GM19043 (cell line): ENCODE data around the gene ZBTB42.
A peak's percentile ranks its signal among the peaks of the same experiment; 100 is the strongest.

Experiments
- ATAC-seq: cut with Tn5 transposase; IDR thresholded peaks from one replicate; pipeline ENCODE4 v1.9.1; 2021; ENCODE audit warnings: low read depth; ENCODE audit not compliant: unreplicated experiment

ZBTB42 gene

GRCh38 chr14:104800771-104801519 lies at the start of gene ZBTB42:
TSS of gene ZBTB42 (plus strand) at chr14:104801101. CDS start at chr14:104801198, 97 bp downstream.
- no peak for ATAC-seq

GRCh38 chr14:104751539-104752422 lies 49.1 kb upstream of the ZBTB42 start:
- ATAC-seq: no peak

GRCh38 chr14:104752423-104752734 lies 48.5 kb upstream of the ZBTB42 start:
- ATAC-seq: peak; percentile 84

- peak; percentile 92 for ATAC-seq
Observed at GRCh38 chr14:104752735-104753527, 48.0 kb upstream of the ZBTB42 start, which contains the start of gene SIVA1. TSS of gene SIVA1 (plus strand) at chr14:104753147. CDS start at chr14:104753202, 55 bp downstream.

GRCh38 chr14:104753528-104754212 lies 47.2 kb upstream of the ZBTB42 start:
- no peak for ATAC-seq

GRCh38 chr14:104754213-104754851 lies 46.6 kb upstream of the ZBTB42 start:
- no peak for ATAC-seq

- no peak for ATAC-seq
Observed at GRCh38 chr14:104755621-104756020, 45.3 kb upstream of the ZBTB42 start.

- no peak for ATAC-seq
Observed at GRCh38 chr14:104756477-104757237, 44.2 kb upstream of the ZBTB42 start.

GRCh38 chr14:104757238-104757585 lies 43.7 kb upstream of the ZBTB42 start:
- ATAC-seq: no peak

- no peak for ATAC-seq
Observed at GRCh38 chr14:104757681-104758392, 43.1 kb upstream of the ZBTB42 start.

- no peak for ATAC-seq
Observed at GRCh38 chr14:104758981-104759969, 41.6 kb upstream of the ZBTB42 start.

- ATAC-seq: no peak
Observed at GRCh38 chr14:104765517-104765916, 35.4 kb upstream of the ZBTB42 start.

- ATAC-seq: no peak
Observed at GRCh38 chr14:104766256-104766862, 34.5 kb upstream of the ZBTB42 start.

- ATAC-seq: no peak
Observed at GRCh38 chr14:104766863-104767633, 33.9 kb upstream of the ZBTB42 start.

GRCh38 chr14:104767634-104767918 lies 33.3 kb upstream of the ZBTB42 start:
- no peak for ATAC-seq
